OCI-LY3 (cell line): ENCODE data around the gene SPECC1L.

ENCODE experiments used
- H2AFZ ChIP-seq: fragments of 200-600, 300-600 bp; shearing (Covaris generic); 2 replicates; pipeline ENCODE4 v1.6.0; 2014; ENCODE audit warnings: antibody characterized with exemption, low read depth, low read length
- H3K27ac ChIP-seq: fragments of 200-600, 300-600 bp; sonication (generic); 2 replicates; pipeline ENCODE4 v1.5.1; 2014; ENCODE audit warnings: mild to moderate bottlenecking, low read length, moderate library complexity, mixed read lengths
- H3K27me3 ChIP-seq: fragments of 200-600, 300-600 bp; sonication (generic); 2 replicates; pipeline ENCODE4 v1.6.1; 2014; ENCODE audit warnings: low read depth, low read length, mixed read lengths
- H3K36me3 ChIP-seq: fragments of 200-600, 300-600 bp; sonication (generic); replicated peaks from 2 replicates; pipeline ENCODE3; 2014; ENCODE audit warnings: low read depth, low read length, mixed read lengths
- H3K4me1 ChIP-seq: fragments of 300-600, 200-600 bp; sonication (generic); 2 replicates; pipeline ENCODE4 v1.6.1; 2014; ENCODE audit warnings: low read length, mixed read lengths
- H3K4me2 ChIP-seq: fragments of 200-600, 300-600 bp; sonication (generic); 2 replicates; pipeline ENCODE4 v1.6.1; 2014; ENCODE audit warnings: low read length, mixed read lengths
- H3K4me3 ChIP-seq: fragments of 300-600, 200-600 bp; sonication (generic); 2 replicates; pipeline ENCODE4 v1.5.1; 2014; ENCODE audit warnings: antibody characterized with exemption, mild to moderate bottlenecking, low read length, moderate library complexity
- H3K79me2 ChIP-seq: fragments of 300-600, 200-600 bp; shearing (Covaris generic); 2 replicates; pipeline ENCODE4 v1.6.1; 2014; ENCODE audit warnings: mild to moderate bottlenecking, low read length, mixed read lengths
- H3K9ac ChIP-seq: fragments of 300-600, 200-600 bp; shearing (Covaris generic); 2 replicates; pipeline ENCODE4 v1.6.0; 2014; ENCODE audit warnings: mild to moderate bottlenecking, low read length, moderate library complexity
- H3K9me3 ChIP-seq: fragments of 200-600, 300-600 bp; shearing (Covaris generic); 2 replicates; pipeline ENCODE4 v1.6.1; 2014; ENCODE audit warnings: low read length, mixed read lengths; ENCODE audit not compliant: insufficient read depth
- H4K20me1 ChIP-seq: fragments of 200-600, 300-600 bp; sonication (generic); 2 replicates; pipeline ENCODE4 v1.6.1; 2016; ENCODE audit warnings: low read length, mixed read lengths; ENCODE audit not compliant: insufficient read depth
- CTCF ChIP-seq: fragments of 200-600, 300-600 bp; sonication (generic); IDR thresholded peaks from 2 replicates; pipeline ENCODE4 v1.5.1; 2014; ENCODE audit warnings: antibody characterized with exemption, low read length, low read depth
- EZH2phosphoT487 ChIP-seq: fragments of 200-600 bp; shearing (Covaris generic); IDR thresholded peaks from 2 replicates; pipeline ENCODE4 v1.6.1; 2018; ENCODE audit warnings: antibody characterized with exemption, mixed run types, low read depth

Gene SPECC1L

GRCh38 chr22:24380905-24381230 is 110.2 kb downstream of the SPECC1L start:
- Histone ChIP-seq H4K20me1 (no peaks in the 10 kb centered on the region), H3K9ac (no peak overlapping the region), H3K27me3 (no peaks in the 10 kb centered on the region), H3K79me2 (no peaks in the 10 kb centered on the region), H3K4me1 (peaks cover 11% of the 10 kb centered on the region), H3K4me3 (no peak overlapping the region), H3K9me3 (no peaks in the 10 kb centered on the region), H3K27ac (no peak overlapping the region), H3K4me2 (no peak overlapping the region), H2AFZ (no peak overlapping the region), H3K36me3 (peaks cover 13% of the 10 kb centered on the region)
- TF ChIP-seq EZH2phosphoT487 (no peak), CTCF (no peak)

- Histone ChIP-seq H3K9ac (no peak overlapping the region), H2AFZ (no peak overlapping the region), H3K9me3 (no peaks in the 10 kb centered on the region), H3K4me2 (no peak overlapping the region), H3K27me3 (no peaks in the 10 kb centered on the region), H3K4me1 (no peaks in the 10 kb centered on the region), H4K20me1 (0 out of 2 replicates have a peak, but pooled peaks cover 3% of the 10 kb centered on the region), H3K36me3 (peaks cover 8% of the 10 kb centered on the region), H3K4me3 (no peak overlapping the region), H3K27ac (no peak overlapping the region), H3K79me2 (no peaks in the 10 kb centered on the region)
- TF ChIP-seq CTCF = no peak
- TF ChIP-seq EZH2phosphoT487 = no peak
Measured at GRCh38 chr22:24383061-24383460, 112.4 kb downstream of the SPECC1L start.

GRCh38 chr22:24384131-24384530 is 113.5 kb downstream of the SPECC1L start:
- H3K9me3 ChIP-seq = no peaks in the 10 kb centered on the region
- peaks cover 8% of the 10 kb centered on the region for H3K36me3 ChIP-seq
- H3K27ac ChIP-seq = no peak overlapping the region
- H3K4me3 ChIP-seq = no peak overlapping the region
- no peak overlapping the region for H3K9ac ChIP-seq
- no peak overlapping the region for H3K4me2 ChIP-seq
- H2AFZ ChIP-seq = no peak overlapping the region
- H3K79me2 ChIP-seq = no peaks in the 10 kb centered on the region
- no peak for TF ChIP-seq CTCF
- TF ChIP-seq EZH2phosphoT487 = no peak
- no peaks in the 10 kb centered on the region for H3K27me3 ChIP-seq
- H4K20me1 ChIP-seq = 0 out of 2 replicates have a peak, but pooled peaks cover 3% of the 10 kb centered on the region
- H3K4me1 ChIP-seq = no peaks in the 10 kb centered on the region

- TF ChIP-seq EZH2phosphoT487 (no peak), CTCF (no peak)
- Histone ChIP-seq H4K20me1 (0 out of 2 replicates have a peak, but pooled peaks cover 3% of the 10 kb centered on the region), H3K36me3 (peaks cover 8% of the 10 kb centered on the region), H2AFZ (no peak overlapping the region), H3K4me1 (no peaks in the 10 kb centered on the region), H3K27ac (no peak overlapping the region), H3K4me3 (no peak overlapping the region), H3K9ac (no peak overlapping the region), H3K9me3 (no peaks in the 10 kb centered on the region), H3K27me3 (no peaks in the 10 kb centered on the region), H3K79me2 (no peaks in the 10 kb centered on the region), H3K4me2 (no peak overlapping the region)
Measured at GRCh38 chr22:24386937-24387471, 116.4 kb downstream of the SPECC1L start.
